ENCODE data around the gene KLF4. TPM values are rescaled to one million over a fixed set of nuclear protein-coding genes. Genes with fewer than 3 reads are reported as not detected.

The KLF4 gene
- total RNA-seq, 1 experiment from 2014 or later, result 7.1 TPM

DNA sequence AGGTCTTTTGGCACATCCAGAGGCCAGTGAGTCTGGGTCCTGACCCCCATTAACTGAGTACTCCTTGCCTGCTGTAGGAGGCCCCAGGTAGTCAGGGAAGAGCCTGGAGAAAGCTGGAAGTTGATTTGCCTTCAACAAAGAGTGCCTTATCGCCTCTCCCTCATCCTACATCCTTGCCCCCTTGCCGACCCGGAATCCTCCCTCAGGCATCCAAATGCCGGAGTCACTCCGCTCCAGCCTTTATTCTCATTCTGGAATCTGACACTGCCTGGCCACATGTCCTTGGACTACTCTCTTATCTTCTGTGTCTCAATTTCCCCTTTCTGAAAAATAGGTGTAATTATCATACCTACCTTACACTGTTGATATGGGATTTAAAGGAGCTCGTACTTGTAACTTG, 39.1 kb upstream of the KLF4 start:
- no peak overlapping the region for H3T11ph ChIP-seq (ENCODE audit: low read length)
- TF ChIP-seq, protein P1, sequence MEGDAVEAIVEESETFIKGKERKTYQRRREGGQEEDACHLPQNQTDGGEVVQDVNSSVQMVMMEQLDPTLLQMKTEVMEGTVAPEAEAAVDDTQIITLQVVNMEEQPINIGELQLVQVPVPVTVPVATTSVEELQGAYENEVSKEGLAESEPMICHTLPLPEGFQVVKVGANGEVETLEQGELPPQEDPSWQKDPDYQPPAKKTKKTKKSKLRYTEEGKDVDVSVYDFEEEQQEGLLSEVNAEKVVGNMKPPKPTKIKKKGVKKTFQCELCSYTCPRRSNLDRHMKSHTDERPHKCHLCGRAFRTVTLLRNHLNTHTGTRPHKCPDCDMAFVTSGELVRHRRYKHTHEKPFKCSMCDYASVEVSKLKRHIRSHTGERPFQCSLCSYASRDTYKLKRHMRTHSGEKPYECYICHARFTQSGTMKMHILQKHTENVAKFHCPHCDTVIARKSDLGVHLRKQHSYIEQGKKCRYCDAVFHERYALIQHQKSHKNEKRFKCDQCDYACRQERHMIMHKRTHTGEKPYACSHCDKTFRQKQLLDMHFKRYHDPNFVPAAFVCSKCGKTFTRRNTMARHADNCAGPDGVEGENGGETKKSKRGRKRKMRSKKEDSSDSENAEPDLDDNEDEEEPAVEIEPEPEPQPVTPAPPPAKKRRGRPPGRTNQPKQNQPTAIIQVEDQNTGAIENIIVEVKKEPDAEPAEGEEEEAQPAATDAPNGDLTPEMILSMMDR (conservative IDR thresholded peaks at IDR 0.05), result no peak
- H3K27me3 Mint-ChIP-seq (ENCODE audit: low read depth), result no peaks in the 10 kb centered on the region
- no peaks in the 10 kb centered on the region for H3K4me1 ChIP-seq (ENCODE audit: insufficient read depth, low read length)
- H2AK5ac ChIP-seq (ENCODE audit: insufficient read length, low read length), result no peak overlapping the region
- H2BK5ac ChIP-seq (ENCODE audit: insufficient read length, low read length), result no peak overlapping the region
- no peak overlapping the region for H2BK120ac ChIP-seq (ENCODE audit: low read depth, low read length, poor library complexity, severe bottlenecking)
- H3K9me3 ChIP-seq (ENCODE audit: control insufficient read depth, low read depth, low read length), result no peaks in the 10 kb centered on the region
- no peak overlapping the region for H3K18ac ChIP-seq (ENCODE audit: insufficient read length, low read depth, low read length)
- H3K27ac Mint-ChIP-seq, result no peak overlapping the region
- no peak overlapping the region for H3K4ac ChIP-seq (ENCODE audit: low read depth, low read length)
- H4K8ac ChIP-seq (replicated peaks; ENCODE audit: insufficient read length, low read depth, low read length), result no peak overlapping the region
- H4K5ac ChIP-seq (ENCODE audit: insufficient read length, low read depth, low read length), result no peak overlapping the region
- peaks cover 0 to 4% (median 0%) of the 10 kb centered on the region in 3 experiments; a peak in 1 of 7 replicates for H3K36me3 Mint-ChIP-seq (ENCODE audit: insufficient read depth in 1 of 3, low read depth in 3 of 3)
- no peaks in the 10 kb centered on the region for H4K20me1 ChIP-seq (ENCODE audit: control insufficient read depth, insufficient read depth, insufficient read length)
- no peak overlapping the region for H3K4me2 ChIP-seq (ENCODE audit: insufficient read depth, insufficient read length, low read length)
- no peak for DNase-seq
- no peak overlapping the region for H4K91ac ChIP-seq (ENCODE audit: insufficient read length, low read depth, low read length)
- H3K27me3 ChIP-seq (ENCODE audit: insufficient read depth, low read length), result no peaks in the 10 kb centered on the region
- no peak overlapping the region for H2BK20ac ChIP-seq (ENCODE audit: low read depth, low read length, poor library complexity, severe bottlenecking)
- no peak overlapping the region for H3K27ac ChIP-seq (ENCODE audit: insufficient read length, low read depth, low read length)
- no peak overlapping the region for H3K9ac ChIP-seq (ENCODE audit: extremely low read depth, insufficient read length, low read length)
- no peak overlapping the region for H2BK12ac ChIP-seq (ENCODE audit: insufficient read length, low read depth, low read length)
- H3K79me1 ChIP-seq (ENCODE audit: insufficient read depth, low read depth, low read length, poor library complexity, severe bottlenecking), result no peaks in the 10 kb centered on the region
- no peak overlapping the region for H2AFZ ChIP-seq (ENCODE audit: low read length)
- H3K4me3 Mint-ChIP-seq, result no peak overlapping the region
- H3K79me2 ChIP-seq (ENCODE audit: insufficient read depth, low read length), result no peaks in the 10 kb centered on the region
- H2BK15ac ChIP-seq (ENCODE audit: low read depth, low read length), result no peak overlapping the region
- no peak overlapping the region for H3K14ac ChIP-seq (ENCODE audit: insufficient read depth, low read length)
- no peak overlapping the region for H3K56ac ChIP-seq (ENCODE audit: insufficient read length, low read depth, low read length)
- WGBS (ENCODE audit: extremely low coverage, insufficient read length, low lambda C conversion rate), result no CpG with 5 or more reads among the region's 6 CpGs
- H3K9me3 Mint-ChIP-seq, result no peaks in the 10 kb centered on the region; a peak in 1 of 5 replicates
- H3K23me2 ChIP-seq (ENCODE audit: insufficient read length, low read depth, low read length, poor library complexity, severe bottlenecking), result no peaks in the 10 kb centered on the region
- no peaks in the 10 kb centered on the region for H3K4me1 Mint-ChIP-seq
- no peak overlapping the region for H3K23ac ChIP-seq (ENCODE audit: insufficient read length, low read depth, low read length)

Data from H9 (cell line).